HCT116 (cell line): ENCODE results near the gene CD248. TPM values are rescaled to one million over a fixed set of nuclear protein-coding genes. Genes with fewer than 3 reads are reported as not detected.

Experiments used
- ATAC-seq: fragments of 200-7000 bp; cut with Tn5 transposase; 2 replicates; pipeline ENCODE4 v1.9.1; 2020; ENCODE audit warnings: mild to moderate bottlenecking, moderate library complexity
- BruUV-seq: library from RNA; stranded (reverse); fragments of 400-500 nt; replicated peaks from 2 replicates; lab custom pipeline; 2021; lab: Mats Ljungman, UMichigan
- CTCF ChIA-PET: fragments of 300-600 bp; sonication (Branson Sonifier 250); formaldehyde crosslinking; loops from one replicate; lab custom pipeline; 2021; ENCODE audit warnings: antibody characterized with exemption; lab: Charles Lee
- POLR2A ChIA-PET: fragments of 300-600, 350-600 bp; sonication (Branson Sonifier 250); formaldehyde crosslinking; loops from one replicate; lab custom pipeline; 2021; ENCODE audit warnings: antibody characterized with exemption; lab: Charles Lee
- RAD21 ChIA-PET, 2 experiments: fragments of 300-600 bp; sonication (Branson Sonifier 250); formaldehyde crosslinking; loops; one replicate each; lab custom pipeline; 2023; ENCODE audit warnings: low total read pairs in 2 of 2; ENCODE audit not compliant: uncharacterized antibody in 2 of 2, unreplicated experiment in 2 of 2, low non-redundant PET in 1 of 2; lab: Charles Lee
- DNase-seq: peaks from one replicate; pipeline ENCODE4 v3.0.0-alpha.2; 2010; ENCODE audit warnings: low read depth, low spot score
- H2AFZ ChIP-seq: fragments of 200-600 bp; shearing (Covaris generic), sonication (generic); 2 replicates; pipeline ENCODE4 v1.6.1; 2017; ENCODE audit warnings: low read depth, mixed run types, mixed read lengths, antibody characterized with exemption, low read length; ENCODE audit not compliant: poor library complexity, severe bottlenecking
- H3K27ac ChIP-seq: 2 replicates; pipeline ENCODE4 v1.5.1; 2012; ENCODE audit warnings: low read depth, low read length
- H3K27me3 ChIP-seq: fragments of 200-600 bp; sonication (generic); 2 replicates; pipeline ENCODE4 v1.6.1; 2016; ENCODE audit warnings: mixed run types, low read length, mixed read lengths; ENCODE audit not compliant: insufficient read depth
- H3K36me3 ChIP-seq, 2 experiments: fragments of 200-500 bp in 1 of 2; fragments of 200-600 bp in 1 of 2; sonication (Bioruptor generic) in 1 of 2; sonication (generic) in 1 of 2; 2 replicates each; pipeline versions ENCODE4 v1.5.1 to v1.6.1; 2014 to 2016; ENCODE audit warnings: low read length in 2 of 2, inconsistent platforms in 1 of 2, mixed read lengths in 1 of 2, mixed run types in 1 of 2; ENCODE audit not compliant: insufficient read depth in 2 of 2, control insufficient read depth in 1 of 2
- H3K4me1 ChIP-seq, 2 experiments: fragments of 200-600 bp in 1 of 2; sonication (generic) in 1 of 2; 2 replicates each; pipeline versions ENCODE4 v1.5.1 to v1.6.1; 2012 to 2017; ENCODE audit warnings: low read length in 2 of 2, inconsistent platforms in 1 of 2, mild to moderate bottlenecking in 1 of 2, mixed read lengths in 1 of 2, mixed run types in 1 of 2, moderate library complexity in 1 of 2; ENCODE audit not compliant: insufficient read depth in 2 of 2, control insufficient read depth in 1 of 2
- H3K4me2 ChIP-seq: fragments of 200-600 bp; sonication (generic); 2 replicates; pipeline ENCODE4 v1.6.1; 2017; ENCODE audit warnings: mixed run types, low read length, mixed read lengths
- H3K4me3 ChIP-seq, 2 experiments: fragments of 200-600 bp in 1 of 2; sonication (generic) in 1 of 2; replicated peaks in 1 of 2; 2 replicates each; pipeline ENCODE4 v1.5.1; 2011 to 2016; ENCODE audit warnings: low read length in 2 of 2, control low read depth in 1 of 2, low read depth in 1 of 2, mild to moderate bottlenecking in 1 of 2, mixed read lengths in 1 of 2, mixed run types in 1 of 2
- H3K79me2 ChIP-seq: fragments of 200-600 bp; sonication (generic); 2 replicates; pipeline ENCODE4 v1.6.1; 2017; ENCODE audit warnings: mild to moderate bottlenecking, mixed run types, low read length, moderate library complexity, mixed read lengths; ENCODE audit not compliant: insufficient read depth
- H3K9ac ChIP-seq: fragments of 200-600 bp; sonication (generic); 2 replicates; pipeline ENCODE4 v1.6.1; 2016; ENCODE audit warnings: low read length, mixed read lengths
- H3K9me2 ChIP-seq: fragments of 200-600 bp; sonication (generic), shearing (Covaris generic); 2 replicates; pipeline ENCODE4 v1.6.1; 2017; ENCODE audit warnings: mixed run types, mild to moderate bottlenecking, moderate library complexity; ENCODE audit not compliant: insufficient read depth
- H3K9me3 ChIP-seq, 2 experiments: fragments of 200-500 bp in 1 of 2; fragments of 200-600 bp in 1 of 2; sonication (Bioruptor generic) in 1 of 2; sonication (generic) in 1 of 2; 2 replicates each; pipeline ENCODE4 v1.6.1; 2014 to 2017; ENCODE audit warnings: low read length in 2 of 2, mixed read lengths in 2 of 2, inconsistent platforms in 1 of 2, low read depth in 1 of 2, mild to moderate bottlenecking in 1 of 2, mixed run types in 1 of 2, moderate library complexity in 1 of 2; ENCODE audit not compliant: control insufficient read depth in 1 of 2, insufficient read depth in 1 of 2
- H4K20me1 ChIP-seq: fragments of 200-600 bp; sonication (generic), shearing (Covaris generic); 2 replicates; pipeline ENCODE4 v1.6.1; 2017; ENCODE audit warnings: mixed run types, mild to moderate bottlenecking, moderate library complexity; ENCODE audit not compliant: insufficient read depth
- CBX3 ChIP-seq: IDR thresholded peaks from 2 replicates; pipeline ENCODE4 v1.6.1; 2012; ENCODE audit warnings: low read depth
- EZH2 ChIP-seq: fragments of 200-600 bp; sonication (generic); IDR thresholded peaks from 2 replicates; pipeline ENCODE4 v1.6.1; 2017; ENCODE audit warnings: antibody characterized with exemption, mixed run types
- EZH2phosphoT487 ChIP-seq: fragments of 200-600 bp; IDR thresholded peaks from 2 replicates; pipeline ENCODE4 v1.6.1; 2018; ENCODE audit warnings: antibody characterized with exemption, borderline replicate concordance
- FOSL1 ChIP-seq: IDR thresholded peaks from 2 replicates; pipeline ENCODE4 v1.6.1; 2012; ENCODE audit warnings: low read depth
- JUND ChIP-seq: IDR thresholded peaks from 2 replicates; pipeline ENCODE4 v1.6.1; 2012
- SP1 ChIP-seq: IDR thresholded peaks from 2 replicates; pipeline ENCODE4 v1.6.1; 2012; ENCODE audit warnings: low read depth
- TCF7L2 ChIP-seq: IDR thresholded peaks from 2 replicates; pipeline ENCODE4 v1.7.0; 2011; ENCODE audit warnings: borderline replicate concordance, inconsistent platforms; ENCODE audit not compliant: insufficient read depth, insufficient read length; ENCODE audit errors: extremely low read depth
- YY1 ChIP-seq: IDR thresholded peaks from 2 replicates; pipeline ENCODE4 v1.6.1; 2011; ENCODE audit warnings: low read length, low read depth, moderate library complexity, mild to moderate bottlenecking; ENCODE audit not compliant: insufficient replicate concordance; ENCODE audit errors: extremely low read depth
- intact Hi-C: fragments of 100-400 bp; cut with micrococcal nuclease; formaldehyde crosslinking; loops from 2 replicates; pipeline ENCODE4 v1.10.0; 2022
- total RNA-seq: library from RNA; stranded (reverse); gene quantifications from one replicate; pipeline ENCODE4 v1.2.1, GENCODE V29; 2021; ENCODE audit not compliant: unreplicated experiment
- TF ChIP-seq, protein P1 (sequence below): IDR thresholded peaks from 2 replicates; pipeline ENCODE4 v1.6.1; 2012; ENCODE audit warnings: low read depth
- TF ChIP-seq, protein P2 (sequence below): IDR thresholded peaks from 2 replicates; pipeline ENCODE4 v1.6.1; 2012

Gene CD248
- total RNA-seq, 1 experiment from 2014 or later = 0.32 TPM

- no peak for DNase-seq
- ChIA-PET RAD21 (no interaction called here), POLR2A (no interaction called here)
These were observed 51.1 kb downstream of the CD248 start for GRCh38 chr11:66265531-66266377.

More at GRCh38 chr11:66265531-66266377, 51.1 kb downstream of the CD248 start:
- intact Hi-C loops = no loop called here
- peak overlapping the region; percentile 69; the same call in 1 of the 2 replicates for H3K27ac ChIP-seq
- H3K9me2 ChIP-seq = no peaks in the 10 kb centered on the region
- H2AFZ ChIP-seq = no peak overlapping the region
- H3K9ac ChIP-seq = no peak overlapping the region
- H3K79me2 ChIP-seq = peaks cover 21% of the 10 kb centered on the region
- no peaks in the 10 kb centered on the region for H3K27me3 ChIP-seq
- H3K4me3 ChIP-seq = no peak overlapping the region
- ATAC-seq = no peak
- no peaks in the 10 kb centered on the region for H4K20me1 ChIP-seq
- peaks cover 6 to 26% of the 10 kb centered on the region in 2 experiments for H3K4me1 ChIP-seq
- no peak overlapping the region for H3K4me2 ChIP-seq
- no peaks in the 10 kb centered on the region for H3K9me3 ChIP-seq
- peaks cover 8 to 12% of the 10 kb centered on the region in 2 experiments; a peak in 3 of 4 replicates for H3K36me3 ChIP-seq
- CTCF ChIA-PET = interaction anchor here (0.7 to 2.6 kb wide), 3 partner anchors 24 to 64 kb away, joined by 3 to 8 read pairs (median 3); partner anchors contain the start of gene YIF1A
- TF ChIP-seq EZH2 = no peak
- no peak for TF ChIP-seq FOSL1
- TF ChIP-seq TCF7L2 = no peak
- TF ChIP-seq, protein P1, sequence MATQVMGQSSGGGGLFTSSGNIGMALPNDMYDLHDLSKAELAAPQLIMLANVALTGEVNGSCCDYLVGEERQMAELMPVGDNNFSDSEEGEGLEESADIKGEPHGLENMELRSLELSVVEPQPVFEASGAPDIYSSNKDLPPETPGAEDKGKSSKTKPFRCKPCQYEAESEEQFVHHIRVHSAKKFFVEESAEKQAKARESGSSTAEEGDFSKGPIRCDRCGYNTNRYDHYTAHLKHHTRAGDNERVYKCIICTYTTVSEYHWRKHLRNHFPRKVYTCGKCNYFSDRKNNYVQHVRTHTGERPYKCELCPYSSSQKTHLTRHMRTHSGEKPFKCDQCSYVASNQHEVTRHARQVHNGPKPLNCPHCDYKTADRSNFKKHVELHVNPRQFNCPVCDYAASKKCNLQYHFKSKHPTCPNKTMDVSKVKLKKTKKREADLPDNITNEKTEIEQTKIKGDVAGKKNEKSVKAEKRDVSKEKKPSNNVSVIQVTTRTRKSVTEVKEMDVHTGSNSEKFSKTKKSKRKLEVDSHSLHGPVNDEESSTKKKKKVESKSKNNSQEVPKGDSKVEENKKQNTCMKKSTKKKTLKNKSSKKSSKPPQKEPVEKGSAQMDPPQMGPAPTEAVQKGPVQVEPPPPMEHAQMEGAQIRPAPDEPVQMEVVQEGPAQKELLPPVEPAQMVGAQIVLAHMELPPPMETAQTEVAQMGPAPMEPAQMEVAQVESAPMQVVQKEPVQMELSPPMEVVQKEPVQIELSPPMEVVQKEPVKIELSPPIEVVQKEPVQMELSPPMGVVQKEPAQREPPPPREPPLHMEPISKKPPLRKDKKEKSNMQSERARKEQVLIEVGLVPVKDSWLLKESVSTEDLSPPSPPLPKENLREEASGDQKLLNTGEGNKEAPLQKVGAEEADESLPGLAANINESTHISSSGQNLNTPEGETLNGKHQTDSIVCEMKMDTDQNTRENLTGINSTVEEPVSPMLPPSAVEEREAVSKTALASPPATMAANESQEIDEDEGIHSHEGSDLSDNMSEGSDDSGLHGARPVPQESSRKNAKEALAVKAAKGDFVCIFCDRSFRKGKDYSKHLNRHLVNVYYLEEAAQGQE = no peak
- TF ChIP-seq CBX3 = no peak
- TF ChIP-seq JUND = no peak
- TF ChIP-seq, protein P2, sequence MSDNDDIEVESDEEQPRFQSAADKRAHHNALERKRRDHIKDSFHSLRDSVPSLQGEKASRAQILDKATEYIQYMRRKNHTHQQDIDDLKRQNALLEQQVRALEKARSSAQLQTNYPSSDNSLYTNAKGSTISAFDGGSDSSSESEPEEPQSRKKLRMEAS = no peak
- no peak for TF ChIP-seq SP1
- no peak for TF ChIP-seq YY1
- no peak for TF ChIP-seq EZH2phosphoT487
- no TSS peak for BruUV-seq
